AG09309 (cell line): ENCODE measurements around the gene CYP1B1.

Source experiments
- DNase-seq: peaks from one replicate; pipeline ENCODE4 v3.0.0-alpha.2; 2010; ENCODE audit warnings: low read depth
- H3K4me3 ChIP-seq: 2 replicates; pipeline ENCODE4 v1.5.1; 2011; ENCODE audit warnings: mild to moderate bottlenecking, low read depth, low read length, moderate library complexity; ENCODE audit not compliant: control insufficient read depth
- CTCF ChIP-seq: IDR thresholded peaks from 2 replicates; pipeline ENCODE4 v1.5.1; 2011; ENCODE audit warnings: mild to moderate bottlenecking, low read depth, low read length, inconsistent platforms; ENCODE audit not compliant: insufficient read depth, control insufficient read depth; ENCODE audit errors: missing control alignments

CYP1B1 gene

GRCh38 chr2:38038682-38039081 lies 37.3 kb downstream of the CYP1B1 start:
- TF ChIP-seq CTCF = no peak
- peak overlapping the region; percentile 43 for H3K4me3 ChIP-seq
- no peak for DNase-seq

DNA sequence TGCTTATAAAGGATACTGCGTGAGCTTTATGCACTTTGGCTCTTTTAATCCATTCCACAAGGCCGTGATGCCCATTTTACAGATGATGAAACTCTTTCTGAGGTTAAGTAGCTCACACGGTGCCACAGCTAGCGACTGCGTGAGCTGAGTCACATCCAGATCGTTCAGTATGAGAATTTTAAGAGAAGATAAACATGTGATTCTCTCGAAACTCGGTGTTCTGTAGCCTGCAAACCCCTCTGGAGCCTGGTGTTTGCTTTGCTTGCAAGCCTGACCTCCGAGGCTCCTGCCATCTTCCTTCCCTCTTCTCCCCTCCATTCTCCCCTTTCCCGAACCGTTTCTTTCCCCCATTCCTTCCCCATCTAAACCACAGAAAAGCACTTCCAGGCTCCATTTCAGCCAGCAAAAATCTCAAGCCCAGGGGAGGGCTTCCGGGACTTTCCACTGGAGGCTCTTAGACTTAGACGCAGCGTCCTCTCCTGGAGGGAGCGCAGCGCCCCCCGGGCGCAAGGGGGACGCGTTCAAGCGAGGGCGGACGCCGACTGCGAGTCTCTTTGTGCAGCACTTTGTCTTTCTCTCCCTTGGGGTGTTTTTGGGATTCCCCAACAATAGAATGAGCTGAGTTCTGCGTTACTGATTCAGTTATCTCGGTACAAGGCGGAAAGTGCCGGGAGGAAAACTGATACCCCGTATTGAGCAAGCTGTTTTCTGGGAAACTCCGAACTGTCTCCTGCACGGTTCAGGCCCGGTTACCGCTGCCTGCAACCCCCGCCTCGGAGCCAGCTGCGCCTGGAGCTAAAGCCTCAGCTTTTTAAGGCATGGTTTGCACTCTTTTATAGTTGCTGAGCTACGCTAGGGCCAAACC lies 38.0 kb downstream of the CYP1B1 start:
- DNase-seq = no peak
- peak overlapping the region; percentile 43 for H3K4me3 ChIP-seq
- TF ChIP-seq CTCF = peak; percentile 60

DNA sequence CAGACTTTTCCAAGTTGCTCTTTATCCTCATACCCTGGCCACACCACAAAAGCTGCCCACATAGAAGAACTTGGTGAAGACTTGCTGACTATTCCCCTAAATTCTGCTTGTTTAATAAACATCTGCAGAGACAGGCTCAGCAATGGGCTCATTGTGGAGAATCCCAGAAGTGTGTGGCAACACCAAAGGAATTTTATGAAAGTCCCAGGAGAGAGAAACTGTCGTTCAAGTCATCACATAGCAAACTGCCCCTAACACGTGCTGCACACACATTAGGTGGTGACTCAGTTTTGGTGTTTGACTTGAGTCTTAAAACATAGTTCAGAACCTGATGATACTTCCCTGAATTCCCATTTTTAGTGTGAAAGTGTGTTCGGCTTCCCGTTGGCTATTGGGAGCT lies 38.6 kb downstream of the CYP1B1 start:
- no peak for TF ChIP-seq CTCF
- no peak overlapping the region for H3K4me3 ChIP-seq
- DNase-seq = no peak

DNA sequence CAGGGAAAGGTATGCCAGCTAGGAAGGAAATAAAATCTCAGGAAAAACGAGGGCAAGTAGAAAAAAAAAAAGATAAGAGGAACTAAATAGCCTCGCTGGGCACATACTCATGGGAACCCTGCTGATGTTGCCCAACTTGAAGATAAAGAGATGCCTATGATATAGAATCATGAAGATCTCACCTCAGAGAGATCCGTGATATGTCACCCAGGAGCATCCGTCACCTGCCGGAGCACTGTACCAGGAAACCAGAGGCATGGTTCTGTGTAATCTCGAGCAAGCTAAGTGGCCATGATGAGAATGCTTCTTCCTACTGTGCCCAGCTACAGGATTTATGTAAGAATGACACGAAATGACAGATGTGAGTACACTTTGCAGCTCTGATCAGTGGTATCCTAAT lies 40.0 kb downstream of the CYP1B1 start:
- no peak overlapping the region for H3K4me3 ChIP-seq
- TF ChIP-seq CTCF = no peak
- DNase-seq = no peak

DNA sequence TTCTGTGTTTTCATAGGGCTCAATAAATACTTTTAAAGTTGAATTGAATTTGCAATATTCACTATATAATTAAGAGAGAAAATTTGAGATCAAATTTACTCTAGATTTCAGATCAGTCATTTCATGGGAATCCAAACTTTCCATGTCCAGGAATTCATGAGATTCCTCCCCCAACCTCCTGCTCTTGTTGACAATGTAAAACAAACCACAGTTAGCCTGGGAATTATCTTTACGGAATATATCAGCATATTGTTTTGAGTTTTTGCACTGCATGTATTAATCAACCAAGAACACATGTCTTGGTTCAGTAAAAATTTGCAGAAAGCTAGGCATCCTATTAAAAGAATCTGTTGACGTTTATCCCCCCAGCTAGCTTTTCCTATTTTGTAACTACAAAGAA lies 42.3 kb downstream of the CYP1B1 start:
- TF ChIP-seq CTCF = no peak
- no peak overlapping the region for H3K4me3 ChIP-seq
- no peak for DNase-seq

DNA sequence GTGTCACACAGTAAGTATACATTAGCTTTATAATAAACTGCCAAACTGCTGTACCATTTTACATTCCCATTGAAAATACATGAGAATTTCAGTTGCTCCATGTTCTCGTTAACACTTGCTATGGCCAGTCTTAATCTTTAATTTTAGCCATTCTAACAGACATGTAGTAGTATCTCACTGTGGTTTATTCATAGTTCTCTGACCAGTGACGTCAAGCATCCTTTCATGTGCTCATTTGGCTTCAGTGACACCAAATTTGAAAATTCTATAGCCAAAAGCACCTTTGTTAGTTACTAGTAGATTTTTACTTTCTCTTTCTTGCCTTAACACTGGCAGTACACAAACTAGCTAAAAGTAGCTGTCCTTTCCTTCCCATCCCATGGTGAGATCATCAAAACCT lies 43.0 kb downstream of the CYP1B1 start:
- TF ChIP-seq CTCF = no peak
- no peak for DNase-seq
- H3K4me3 ChIP-seq = no peak overlapping the region
